ENCODE data around the gene S1PR3.

Gene S1PR3

DNA sequence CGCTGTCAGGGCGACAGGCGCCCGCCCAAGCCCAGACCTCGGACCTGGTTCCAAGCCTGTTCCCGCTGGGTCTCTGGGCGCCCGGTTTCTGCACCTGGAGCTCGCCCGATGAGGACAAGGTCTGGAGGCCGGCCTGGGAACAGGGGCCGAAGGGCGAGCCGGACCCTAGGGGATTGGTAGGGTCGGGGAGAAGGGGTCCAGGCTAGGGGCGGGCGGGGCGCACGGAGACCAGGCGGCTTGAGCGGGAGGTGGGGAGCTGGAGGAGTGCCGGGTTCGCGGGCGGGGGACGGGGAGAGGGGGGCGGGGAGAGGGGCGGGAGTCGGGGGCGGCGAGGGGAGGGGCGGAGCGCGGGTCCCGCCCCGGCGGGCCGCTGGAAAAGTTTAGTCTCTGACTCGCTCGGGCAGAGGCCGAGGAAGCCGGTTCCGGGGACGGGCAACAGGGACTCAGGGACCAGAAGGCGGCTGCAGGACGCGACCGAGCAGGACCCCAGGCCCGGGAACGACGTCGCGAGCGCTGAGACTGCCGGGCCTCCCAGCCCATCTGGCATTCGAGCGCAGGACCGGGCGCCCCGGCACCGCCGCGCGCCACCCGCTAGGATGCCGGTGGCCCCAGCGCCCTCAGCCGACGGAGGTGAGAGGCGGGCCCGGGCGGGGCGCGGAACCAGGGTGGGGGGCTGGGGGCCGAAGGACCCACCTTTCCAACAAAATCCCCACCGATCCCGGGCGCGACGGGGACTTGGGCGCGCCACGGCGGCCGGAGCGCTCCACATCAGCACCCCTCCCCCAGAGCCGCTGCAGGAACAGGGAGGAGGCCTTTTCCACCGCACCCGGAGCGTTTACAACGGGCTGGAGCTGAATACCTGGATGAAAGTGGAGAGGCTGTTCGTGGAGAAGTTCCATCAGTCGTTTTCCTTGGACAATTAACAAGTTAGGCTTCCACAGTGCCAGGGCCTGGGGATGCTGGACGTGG, at the start of gene S1PR3:
Gene S1PR3 (plus strand): TSS at position 403 of the 969 bp plus-strand sequence. CDS start 9,733 bp downstream, outside the sequence.
- TF ChIP-seq, protein P1, sequence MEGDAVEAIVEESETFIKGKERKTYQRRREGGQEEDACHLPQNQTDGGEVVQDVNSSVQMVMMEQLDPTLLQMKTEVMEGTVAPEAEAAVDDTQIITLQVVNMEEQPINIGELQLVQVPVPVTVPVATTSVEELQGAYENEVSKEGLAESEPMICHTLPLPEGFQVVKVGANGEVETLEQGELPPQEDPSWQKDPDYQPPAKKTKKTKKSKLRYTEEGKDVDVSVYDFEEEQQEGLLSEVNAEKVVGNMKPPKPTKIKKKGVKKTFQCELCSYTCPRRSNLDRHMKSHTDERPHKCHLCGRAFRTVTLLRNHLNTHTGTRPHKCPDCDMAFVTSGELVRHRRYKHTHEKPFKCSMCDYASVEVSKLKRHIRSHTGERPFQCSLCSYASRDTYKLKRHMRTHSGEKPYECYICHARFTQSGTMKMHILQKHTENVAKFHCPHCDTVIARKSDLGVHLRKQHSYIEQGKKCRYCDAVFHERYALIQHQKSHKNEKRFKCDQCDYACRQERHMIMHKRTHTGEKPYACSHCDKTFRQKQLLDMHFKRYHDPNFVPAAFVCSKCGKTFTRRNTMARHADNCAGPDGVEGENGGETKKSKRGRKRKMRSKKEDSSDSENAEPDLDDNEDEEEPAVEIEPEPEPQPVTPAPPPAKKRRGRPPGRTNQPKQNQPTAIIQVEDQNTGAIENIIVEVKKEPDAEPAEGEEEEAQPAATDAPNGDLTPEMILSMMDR (IDR thresholded peaks at IDR 0.05) = no peak; the same call in 1 of the 2 replicates
- no peak for TF ChIP-seq ZFX (IDR thresholded peaks at IDR 0.05; ENCODE audit: borderline replicate concordance)
- H3K27ac ChIP-seq = no peak within 1 kb of the TSS

DNA sequence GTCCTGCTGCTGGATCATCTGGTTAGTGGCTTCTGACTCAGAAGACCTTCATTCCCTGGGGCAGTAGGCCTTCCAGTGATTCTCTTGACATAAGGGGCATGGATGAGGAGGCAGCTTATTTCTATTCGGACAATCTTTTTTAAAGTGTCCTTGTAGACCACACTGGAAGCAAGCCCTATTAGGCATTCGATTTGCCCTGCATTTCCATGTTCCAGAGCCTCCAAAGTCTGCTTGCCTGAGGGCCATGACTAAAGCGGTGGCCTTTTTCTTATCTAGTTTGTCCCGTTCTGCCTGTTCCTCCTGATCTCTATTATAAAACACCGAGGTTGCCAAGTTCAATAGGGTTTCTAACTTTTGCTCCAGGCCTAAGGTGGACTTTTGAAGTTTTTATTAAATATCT, 49.7 kb upstream of the S1PR3 start:
- H3K27ac ChIP-seq = 0 out of 2 replicates have a peak overlapping the region, but pooled peaks have one; percentile 18

DNA sequence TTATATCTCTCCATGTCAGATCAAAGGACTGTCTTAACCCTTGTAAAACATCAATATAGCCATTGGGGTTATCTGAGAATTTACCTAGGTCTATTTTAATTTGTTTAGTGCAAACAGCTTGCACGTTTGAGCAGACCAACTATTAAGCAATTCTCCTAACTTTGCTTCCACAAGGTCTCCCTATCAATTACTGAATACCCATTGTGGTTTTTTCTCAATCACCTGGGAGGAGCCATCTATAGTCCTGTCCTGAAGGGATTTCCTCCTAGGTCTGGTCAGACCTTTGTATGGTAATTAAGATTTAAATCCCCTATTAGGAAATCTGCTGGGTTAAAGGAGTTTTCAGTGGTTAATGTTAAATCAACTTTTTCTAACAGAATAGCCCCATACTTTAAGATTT, 48.9 kb upstream of the S1PR3 start:
- 0 out of 2 replicates have a peak overlapping the region, but pooled peaks have one; percentile 18 for H3K27ac ChIP-seq
- no peak for TF ChIP-seq ZFX (IDR thresholded peaks at IDR 0.05; ENCODE audit: borderline replicate concordance)
- TF ChIP-seq, protein P1 (IDR thresholded peaks at IDR 0.05) = no peak

DNA sequence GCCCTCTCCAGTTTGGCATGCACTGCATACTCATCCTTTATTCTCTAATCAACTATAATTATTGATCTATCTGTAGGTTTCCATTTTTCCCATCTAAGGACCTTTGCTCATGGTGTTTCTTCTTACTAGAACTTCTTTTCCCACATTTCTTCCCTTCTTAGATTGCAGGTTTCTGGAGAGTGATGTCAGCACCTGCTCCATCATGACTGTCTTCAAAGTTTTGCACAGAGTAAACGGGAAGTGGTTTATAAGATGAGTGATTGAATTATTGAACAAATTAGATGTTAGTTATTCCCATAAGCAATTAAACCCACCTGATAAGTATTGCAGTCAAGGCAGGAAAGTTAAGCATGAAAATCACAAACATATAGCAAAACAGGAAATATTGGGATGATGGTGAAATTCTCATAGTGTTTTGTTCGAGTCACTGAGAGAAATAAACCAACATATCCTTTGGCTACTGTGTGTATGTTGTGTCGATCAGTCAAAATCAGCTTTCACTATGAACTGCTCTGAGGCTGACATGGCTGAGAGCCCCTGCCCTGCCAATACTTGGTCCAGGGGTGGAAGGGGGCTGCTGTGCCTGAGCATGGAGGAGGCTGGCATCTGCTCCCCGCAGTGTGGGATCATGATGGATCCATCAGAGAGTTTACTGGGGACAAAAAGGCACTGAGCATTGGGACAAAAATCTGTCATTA, 45.5 kb upstream of the S1PR3 start:
- no peak overlapping the region for H3K27ac ChIP-seq
- no peak for TF ChIP-seq ZFX (IDR thresholded peaks at IDR 0.05; ENCODE audit: borderline replicate concordance)
- TF ChIP-seq, protein P1 (IDR thresholded peaks at IDR 0.05) = no peak

DNA sequence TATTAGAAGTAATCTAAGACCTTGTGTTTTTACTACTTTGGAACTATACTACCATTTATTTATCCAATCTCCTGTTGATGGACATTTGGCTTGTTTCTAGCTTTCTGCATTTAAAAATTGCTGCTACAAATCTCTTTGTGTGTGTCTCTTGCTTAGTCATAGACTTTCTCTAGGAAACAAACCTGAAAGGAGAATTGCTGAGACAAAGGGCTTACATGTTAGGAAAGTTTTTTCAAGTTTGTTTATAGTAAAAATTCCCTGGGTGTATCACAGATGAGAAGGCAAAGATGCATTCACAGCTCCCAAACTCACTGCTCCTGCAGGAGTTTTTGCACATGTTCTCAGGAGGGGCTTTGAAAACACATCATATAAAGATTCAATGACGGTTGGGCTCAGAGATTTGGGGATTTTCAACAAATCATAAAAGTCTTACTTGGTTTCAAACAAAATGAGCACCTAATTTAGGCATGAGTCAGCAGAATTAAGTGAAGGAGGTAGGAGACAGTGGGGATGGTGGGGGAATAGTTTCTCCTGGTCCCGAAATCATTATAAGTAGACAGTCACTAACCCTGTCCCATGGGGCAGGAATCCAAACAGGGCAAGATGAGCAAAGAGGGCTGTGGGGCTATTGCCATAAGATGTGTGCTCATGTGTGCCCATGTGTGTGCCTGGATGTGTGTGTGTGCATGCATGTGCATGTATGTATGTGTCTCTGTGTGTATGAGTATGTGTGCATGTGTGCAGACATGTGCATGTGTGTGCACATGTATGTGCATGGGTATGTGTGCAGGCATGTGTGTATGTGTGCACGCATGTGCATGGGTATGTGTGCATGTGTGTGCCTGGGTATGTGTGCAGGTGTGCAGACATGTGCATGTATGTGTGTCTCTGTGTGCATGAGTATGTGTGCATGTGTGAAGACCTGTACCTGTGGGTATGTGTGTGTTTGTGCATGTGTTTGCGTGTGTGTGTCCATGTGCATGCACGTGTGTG, 43.4 kb upstream of the S1PR3 start:
- no peak overlapping the region for H3K27ac ChIP-seq
- TF ChIP-seq, protein P1 (IDR thresholded peaks at IDR 0.05) = no peak
- TF ChIP-seq ZFX (IDR thresholded peaks at IDR 0.05; ENCODE audit: borderline replicate concordance) = no peak

DNA sequence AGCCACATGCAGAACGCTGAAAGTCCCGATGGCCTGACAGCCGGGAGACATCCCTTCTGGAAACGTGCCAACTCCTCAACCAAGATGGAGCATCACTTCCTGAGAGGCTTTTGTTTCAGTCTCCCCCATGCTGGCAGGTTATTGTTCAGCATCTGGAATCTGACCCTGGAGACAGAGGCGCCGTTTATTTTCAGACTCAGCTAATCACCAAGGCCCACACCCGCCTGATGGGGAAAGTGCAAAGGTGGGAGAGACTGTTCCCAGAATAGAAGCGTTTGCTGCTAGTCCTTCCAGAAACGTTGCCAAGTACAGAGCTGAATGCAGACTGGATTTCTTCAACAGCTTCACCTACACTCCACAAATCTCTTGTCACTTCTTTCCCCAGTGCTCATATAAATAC, 41.8 kb upstream of the S1PR3 start:
- H3K27ac ChIP-seq = no peak overlapping the region
- TF ChIP-seq ZFX (IDR thresholded peaks at IDR 0.05; ENCODE audit: borderline replicate concordance) = no peak
- TF ChIP-seq, protein P1 (IDR thresholded peaks at IDR 0.05) = no peak

DNA sequence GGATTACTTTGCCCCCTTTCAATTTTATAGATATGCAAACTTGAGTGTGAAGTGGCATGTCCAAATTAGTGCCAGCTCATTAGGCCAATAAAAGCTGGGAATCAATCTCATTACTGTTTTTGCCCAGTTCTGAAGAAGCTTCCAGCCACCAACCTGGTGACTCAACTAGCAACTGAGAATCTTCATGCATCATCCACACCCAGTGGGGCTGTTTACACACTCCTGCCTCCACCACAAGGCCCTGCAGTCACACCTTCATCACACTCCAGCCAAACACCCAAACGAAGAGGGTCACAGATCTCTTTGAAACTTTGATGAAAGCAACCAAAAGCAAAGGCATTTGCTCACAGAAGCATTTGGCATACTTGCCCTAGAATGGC, 41.3 kb upstream of the S1PR3 start:
- H3K27ac ChIP-seq = no peak overlapping the region
- no peak for TF ChIP-seq ZFX (IDR thresholded peaks at IDR 0.05; ENCODE audit: borderline replicate concordance)
- TF ChIP-seq, protein P1 (IDR thresholded peaks at IDR 0.05) = no peak

Measured in 22Rv1 (cell line).